ENCODE data around the gene SIX5. TPM values are rescaled to one million over a fixed set of nuclear protein-coding genes. Genes with fewer than 3 reads are reported as not detected.

Gene SIX5
- polyA plus RNA-seq, 10 donors = 11.3 to 23.2 (median 17.4) TPM

GRCh38 chr19:45716359-45717130 lies 52.5 kb downstream of the SIX5 start:
- peak; percentile 21 to 67 (median 23) for DNase-seq

GRCh38 chr19:45715139-45715538 lies 53.9 kb downstream of the SIX5 start:
- DNase-seq = no peak

Other genes with a start within 250 kb of the SIX5 start
- 1 to 10 TPM; 5.6 to 7.8 (median 6.3) TPM for gene OPA3, start 184.4 kb downstream of the SIX5 start, polyA plus RNA-seq (ENCODE audit: insufficient read length in 10 of 10)
- 1 to 10 TPM; 1.4 to 3.6 (median 2.6) TPM for gene GPR4, start 167.0 kb downstream of the SIX5 start, polyA plus RNA-seq (ENCODE audit: insufficient read length in 10 of 10)
- 10 to 100 TPM in 5 of 10 donors, 1 to 10 TPM in 5; 8.2 to 18.0 (median 10.1) TPM for gene EML2, start 129.9 kb downstream of the SIX5 start, polyA plus RNA-seq (ENCODE audit: insufficient read length in 10 of 10)
- gene GIPR, start 101.0 kb downstream of the SIX5 start, polyA plus RNA-seq (ENCODE audit: insufficient read length in 10 of 10) = 1 to 10 TPM in 2 of 10 donors, under 1 TPM in 6, not detected in 2; 0.14 to 4.1 (median 0.48) TPM
- 100 to 1,000 TPM; 206 to 339 (median 266) TPM for gene SNRPD2, start 77.3 kb downstream of the SIX5 start, polyA plus RNA-seq (ENCODE audit: insufficient read length in 10 of 10)
- gene QPCTL, start 76.6 kb downstream of the SIX5 start, polyA plus RNA-seq (ENCODE audit: insufficient read length in 10 of 10) = 1 to 10 TPM; 2.1 to 4.5 (median 3.4) TPM
- gene FBXO46, start 38.4 kb downstream of the SIX5 start, polyA plus RNA-seq (ENCODE audit: insufficient read length in 10 of 10) = 10 to 100 TPM in 6 of 10 donors, 1 to 10 TPM in 4; 8.3 to 15.3 (median 10.3) TPM
- under 1 TPM in 2 of 10 donors, not detected in 8; 0.09 to 0.14 TPM for gene MEIOSIN, start 35.8 kb downstream of the SIX5 start, polyA plus RNA-seq (ENCODE audit: insufficient read length in 10 of 10)
- gene DMPK, start 13.2 kb upstream of the SIX5 start, polyA plus RNA-seq (ENCODE audit: insufficient read length in 10 of 10) = 100 to 1,000 TPM; 173 to 304 (median 270) TPM
- gene DMWD, start 23.6 kb upstream of the SIX5 start, polyA plus RNA-seq (ENCODE audit: insufficient read length in 10 of 10) = 10 to 100 TPM; 31.8 to 47.7 (median 38.3) TPM
- not detected for gene RSPH6A, start 46.1 kb upstream of the SIX5 start, polyA plus RNA-seq (ENCODE audit: insufficient read length in 10 of 10)
- 10 to 100 TPM; 34.2 to 42.1 (median 35.2) TPM for gene SYMPK, start 93.9 kb upstream of the SIX5 start, polyA plus RNA-seq (ENCODE audit: insufficient read length in 10 of 10)
- gene FOXA3, start 95.1 kb upstream of the SIX5 start, polyA plus RNA-seq (ENCODE audit: insufficient read length in 10 of 10) = not detected
- 10 to 100 TPM; 10.2 to 19.7 (median 13.3) TPM for gene IRF2BP1, start 116.9 kb upstream of the SIX5 start, polyA plus RNA-seq (ENCODE audit: insufficient read length in 10 of 10)
- 1 to 10 TPM; 2.8 to 4.4 (median 3.7) TPM for gene MYPOP, start 133.4 kb upstream of the SIX5 start, polyA plus RNA-seq (ENCODE audit: insufficient read length in 10 of 10)
- gene NANOS2, start 145.5 kb upstream of the SIX5 start, polyA plus RNA-seq (ENCODE audit: insufficient read length in 10 of 10) = not detected
- 1 to 10 TPM; 2.8 to 5.5 (median 4.0) TPM for gene NOVA2, start 204.6 kb upstream of the SIX5 start, polyA plus RNA-seq (ENCODE audit: insufficient read length in 10 of 10)
- 1 to 10 TPM; 3.4 to 8.2 (median 6.2) TPM for gene CCDC61, start 226.2 kb upstream of the SIX5 start, polyA plus RNA-seq (ENCODE audit: insufficient read length in 10 of 10)